Measurements from ENCODE around the gene KHNYN.
"Not testable (repeated sequence)": the region's sequence is repeated elsewhere in the genome, so short reads cannot be mapped to it uniquely, and the experiment has no call there.

Gene KHNYN

GRCh38 chr14:24429395-24430142, at the start of gene KHNYN, which contains the start of gene CBLN3:
KHNYN (plus strand) TSS chr14:24429954; CDS start chr14:24430731, 777 bp downstream.
CBLN3 (minus strand) TSS chr14:24429668; CDS start chr14:24429054, 614 bp downstream.
- DNase-seq: peak; percentile 91

GRCh38 chr14:24381363-24382063, 48.2 kb upstream of the KHNYN start:
- DNase-seq: no peak

- no peak for DNase-seq
Observed at GRCh38 chr14:24382064-24382371, 47.7 kb upstream of the KHNYN start.

- DNase-seq: no peak
Observed at GRCh38 chr14:24384169-24384568, 45.6 kb upstream of the KHNYN start.

- DNase-seq: no peak
Observed at GRCh38 chr14:24385524-24385923, 44.2 kb upstream of the KHNYN start.

- no peak for DNase-seq
Observed at GRCh38 chr14:24387009-24387345, 42.8 kb upstream of the KHNYN start.

GRCh38 chr14:24387579-24387978, 42.2 kb upstream of the KHNYN start:
- DNase-seq: not testable (repeated sequence)

- DNase-seq: no peak
Observed at GRCh38 chr14:24388474-24389179, 41.1 kb upstream of the KHNYN start.

GRCh38 chr14:24389226-24389848, 40.4 kb upstream of the KHNYN start:
- DNase-seq: no peak

- DNase-seq: no peak
Observed at GRCh38 chr14:24390701-24391468, 38.9 kb upstream of the KHNYN start.

- DNase-seq: no peak
Observed at GRCh38 chr14:24392325-24393091, 37.2 kb upstream of the KHNYN start.

GRCh38 chr14:24394275-24394674, 35.5 kb upstream of the KHNYN start:
- no peak for DNase-seq

GRCh38 chr14:24395609-24396582, 33.9 kb upstream of the KHNYN start:
- DNase-seq: peak in 1 of 2 donors; percentile 4

GRCh38 chr14:24397639-24398292, 32.0 kb upstream of the KHNYN start:
- DNase-seq: no peak

GRCh38 chr14:24398293-24398652, 31.5 kb upstream of the KHNYN start:
- DNase-seq: no peak

- peak in 1 of 2 donors; percentile 23 for DNase-seq
Observed at GRCh38 chr14:24398653-24399446, 30.9 kb upstream of the KHNYN start, which contains the start of gene NYNRIN. NYNRIN (plus strand) TSS chr14:24399003; CDS start chr14:24399247, 244 bp downstream.

- DNase-seq: no peak
Observed at GRCh38 chr14:24399447-24399822, 30.3 kb upstream of the KHNYN start.

GRCh38 chr14:24399999-24400718, 29.6 kb upstream of the KHNYN start:
- no peak for DNase-seq

Measured in CD4-positive, alpha-beta T cell treated with Interleukin-4 for 1 hour (primary cell).